HCT116 (cell line): ENCODE data around the gene PITPNC1. TPM values are rescaled to one million over a fixed set of nuclear protein-coding genes. Genes with fewer than 3 reads are reported as not detected.

Experiments used
- ATAC-seq: fragments of 200-7000 bp; cut with Tn5 transposase; 2 replicates; pipeline ENCODE4 v1.9.1; 2020; ENCODE audit warnings: mild to moderate bottlenecking, moderate library complexity
- BruUV-seq: library from RNA; stranded (reverse); fragments of 400-500 nt; replicated peaks from 2 replicates; lab custom pipeline; 2021; lab: Mats Ljungman, UMichigan
- CTCF ChIA-PET: fragments of 300-600 bp; sonication (Branson Sonifier 250); formaldehyde crosslinking; loops from one replicate; lab custom pipeline; 2021; ENCODE audit warnings: antibody characterized with exemption; lab: Charles Lee
- POLR2A ChIA-PET: fragments of 300-600, 350-600 bp; sonication (Branson Sonifier 250); formaldehyde crosslinking; loops from one replicate; lab custom pipeline; 2021; ENCODE audit warnings: antibody characterized with exemption; lab: Charles Lee
- RAD21 ChIA-PET, 2 experiments: fragments of 300-600 bp; sonication (Branson Sonifier 250); formaldehyde crosslinking; loops; one replicate each; lab custom pipeline; 2023; ENCODE audit warnings: low total read pairs in 2 of 2; ENCODE audit not compliant: uncharacterized antibody in 2 of 2, unreplicated experiment in 2 of 2, low non-redundant PET in 1 of 2; lab: Charles Lee
- DNase-seq: peaks from one replicate; pipeline ENCODE4 v3.0.0-alpha.2; 2010; ENCODE audit warnings: low read depth, low spot score
- H2AFZ ChIP-seq: fragments of 200-600 bp; shearing (Covaris generic), sonication (generic); 2 replicates; pipeline ENCODE4 v1.6.1; 2017; ENCODE audit warnings: low read depth, mixed run types, mixed read lengths, antibody characterized with exemption, low read length; ENCODE audit not compliant: poor library complexity, severe bottlenecking
- H3K27ac ChIP-seq: 2 replicates; pipeline ENCODE4 v1.5.1; 2012; ENCODE audit warnings: low read depth, low read length
- H3K27me3 ChIP-seq: fragments of 200-600 bp; sonication (generic); 2 replicates; pipeline ENCODE4 v1.6.1; 2016; ENCODE audit warnings: mixed run types, low read length, mixed read lengths; ENCODE audit not compliant: insufficient read depth
- H3K36me3 ChIP-seq, 2 experiments: fragments of 200-500 bp in 1 of 2; fragments of 200-600 bp in 1 of 2; sonication (Bioruptor generic) in 1 of 2; sonication (generic) in 1 of 2; 2 replicates each; pipeline versions ENCODE4 v1.5.1 to v1.6.1; 2014 to 2016; ENCODE audit warnings: low read length in 2 of 2, inconsistent platforms in 1 of 2, mixed read lengths in 1 of 2, mixed run types in 1 of 2; ENCODE audit not compliant: insufficient read depth in 2 of 2, control insufficient read depth in 1 of 2
- H3K4me1 ChIP-seq, 2 experiments: fragments of 200-600 bp in 1 of 2; sonication (generic) in 1 of 2; 2 replicates each; pipeline versions ENCODE4 v1.5.1 to v1.6.1; 2012 to 2017; ENCODE audit warnings: low read length in 2 of 2, inconsistent platforms in 1 of 2, mild to moderate bottlenecking in 1 of 2, mixed read lengths in 1 of 2, mixed run types in 1 of 2, moderate library complexity in 1 of 2; ENCODE audit not compliant: insufficient read depth in 2 of 2, control insufficient read depth in 1 of 2
- H3K4me2 ChIP-seq: fragments of 200-600 bp; sonication (generic); 2 replicates; pipeline ENCODE4 v1.6.1; 2017; ENCODE audit warnings: mixed run types, low read length, mixed read lengths
- H3K4me3 ChIP-seq, 2 experiments: fragments of 200-600 bp in 1 of 2; sonication (generic) in 1 of 2; replicated peaks in 1 of 2; 2 replicates each; pipeline ENCODE4 v1.5.1; 2011 to 2016; ENCODE audit warnings: low read length in 2 of 2, control low read depth in 1 of 2, low read depth in 1 of 2, mild to moderate bottlenecking in 1 of 2, mixed read lengths in 1 of 2, mixed run types in 1 of 2
- H3K79me2 ChIP-seq: fragments of 200-600 bp; sonication (generic); 2 replicates; pipeline ENCODE4 v1.6.1; 2017; ENCODE audit warnings: mild to moderate bottlenecking, mixed run types, low read length, moderate library complexity, mixed read lengths; ENCODE audit not compliant: insufficient read depth
- H3K9ac ChIP-seq: fragments of 200-600 bp; sonication (generic); 2 replicates; pipeline ENCODE4 v1.6.1; 2016; ENCODE audit warnings: low read length, mixed read lengths
- H3K9me2 ChIP-seq: fragments of 200-600 bp; sonication (generic), shearing (Covaris generic); 2 replicates; pipeline ENCODE4 v1.6.1; 2017; ENCODE audit warnings: mixed run types, mild to moderate bottlenecking, moderate library complexity; ENCODE audit not compliant: insufficient read depth
- H3K9me3 ChIP-seq, 2 experiments: fragments of 200-500 bp in 1 of 2; fragments of 200-600 bp in 1 of 2; sonication (Bioruptor generic) in 1 of 2; sonication (generic) in 1 of 2; 2 replicates each; pipeline ENCODE4 v1.6.1; 2014 to 2017; ENCODE audit warnings: low read length in 2 of 2, mixed read lengths in 2 of 2, inconsistent platforms in 1 of 2, low read depth in 1 of 2, mild to moderate bottlenecking in 1 of 2, mixed run types in 1 of 2, moderate library complexity in 1 of 2; ENCODE audit not compliant: control insufficient read depth in 1 of 2, insufficient read depth in 1 of 2
- H4K20me1 ChIP-seq: fragments of 200-600 bp; sonication (generic), shearing (Covaris generic); 2 replicates; pipeline ENCODE4 v1.6.1; 2017; ENCODE audit warnings: mixed run types, mild to moderate bottlenecking, moderate library complexity; ENCODE audit not compliant: insufficient read depth
- CEBPB ChIP-seq: IDR thresholded peaks from 2 replicates; pipeline ENCODE4 v1.6.1; 2012; ENCODE audit warnings: low read depth
- EGR1 ChIP-seq: IDR thresholded peaks from 2 replicates; pipeline ENCODE4 v1.6.1; 2012; ENCODE audit warnings: low read depth
- ELF1 ChIP-seq: IDR thresholded peaks from 2 replicates; pipeline ENCODE4 v1.6.1; 2012; ENCODE audit warnings: low read depth, borderline replicate concordance
- EZH2 ChIP-seq: fragments of 200-600 bp; sonication (generic); IDR thresholded peaks from 2 replicates; pipeline ENCODE4 v1.6.1; 2017; ENCODE audit warnings: antibody characterized with exemption, mixed run types
- EZH2phosphoT487 ChIP-seq: fragments of 200-600 bp; IDR thresholded peaks from 2 replicates; pipeline ENCODE4 v1.6.1; 2018; ENCODE audit warnings: antibody characterized with exemption, borderline replicate concordance
- JUND ChIP-seq: IDR thresholded peaks from 2 replicates; pipeline ENCODE4 v1.6.1; 2012
- POLR2A ChIP-seq: IDR thresholded peaks from 2 replicates; pipeline ENCODE4 v1.7.0; 2011; ENCODE audit warnings: borderline replicate concordance; ENCODE audit not compliant: insufficient read depth, insufficient read length; ENCODE audit errors: extremely low read depth
- POLR2AphosphoS5 ChIP-seq: IDR thresholded peaks from 2 replicates; pipeline ENCODE4 v1.6.1; 2011; ENCODE audit warnings: mild to moderate bottlenecking, low read depth, low read length, moderate library complexity
- RAD21 ChIP-seq: IDR thresholded peaks from 2 replicates; pipeline ENCODE4 v1.6.1; 2012; ENCODE audit warnings: low read depth, mild to moderate bottlenecking
- SP1 ChIP-seq: IDR thresholded peaks from 2 replicates; pipeline ENCODE4 v1.6.1; 2012; ENCODE audit warnings: low read depth
- SRF ChIP-seq: IDR thresholded peaks from 2 replicates; pipeline ENCODE4 v1.6.1; 2012; ENCODE audit warnings: low read depth
- YY1 ChIP-seq: IDR thresholded peaks from 2 replicates; pipeline ENCODE4 v1.6.1; 2011; ENCODE audit warnings: low read length, low read depth, moderate library complexity, mild to moderate bottlenecking; ENCODE audit not compliant: insufficient replicate concordance; ENCODE audit errors: extremely low read depth
- intact Hi-C: fragments of 100-400 bp; cut with micrococcal nuclease; formaldehyde crosslinking; loops from 2 replicates; pipeline ENCODE4 v1.10.0; 2022
- total RNA-seq: library from RNA; stranded (reverse); gene quantifications from one replicate; pipeline ENCODE4 v1.2.1, GENCODE V29; 2021; ENCODE audit not compliant: unreplicated experiment
- TF ChIP-seq, protein P1 (sequence below), 3 experiments: fragments of 200-600 bp in 1 of 3; sonication (generic) in 1 of 3; IDR thresholded peaks in 2 of 3; conservative IDR thresholded peaks in 1 of 3; 2 replicates each; pipeline ENCODE4 v1.5.1; 2012 to 2017; ENCODE audit warnings: low read depth in 2 of 3, low read length in 2 of 3, antibody characterized with exemption in 1 of 3, borderline replicate concordance in 1 of 3, control low read depth in 1 of 3, mild to moderate bottlenecking in 1 of 3, mixed read lengths in 1 of 3, mixed run types in 1 of 3, moderate library complexity in 1 of 3; ENCODE audit not compliant: insufficient read depth in 1 of 3

The PITPNC1 gene
- total RNA-seq, 1 experiment from 2014 or later = 41.9 TPM

DNA sequence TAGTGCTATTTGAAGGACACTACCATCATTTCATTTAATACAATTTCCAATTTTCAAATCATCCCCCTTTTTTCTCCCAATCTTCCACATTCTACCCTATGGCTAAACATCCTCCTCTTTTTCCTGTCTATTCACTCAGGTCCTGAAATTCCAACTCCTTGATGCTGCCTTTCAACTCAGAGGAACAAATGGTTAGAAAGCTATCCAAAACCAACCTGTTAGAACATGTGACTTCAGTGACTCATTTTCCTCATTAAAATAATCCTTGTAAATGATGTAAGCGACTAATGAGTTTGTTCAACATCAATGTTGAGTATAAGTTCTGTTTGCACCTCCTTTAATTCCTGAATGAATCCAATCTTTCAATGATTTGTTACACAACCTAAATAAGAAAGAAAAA, 16.2 kb upstream of the PITPNC1 start:
- Histone ChIP-seq H3K4me2 (no peak overlapping the region), H3K27ac (no peak overlapping the region), H3K9me2 (no peaks in the 10 kb centered on the region), H3K9me3 (no peaks in the 10 kb centered on the region), H3K79me2 (peaks cover 98% of the 10 kb centered on the region), H3K9ac (no peak overlapping the region), H3K4me1 (peaks cover 7 to 14% of the 10 kb centered on the region in 2 experiments; a peak in 3 of 4 replicates), H3K27me3 (no peaks in the 10 kb centered on the region), H2AFZ (no peak overlapping the region), H3K4me3 (no peak overlapping the region), H3K36me3 (peaks cover 32 to 53% of the 10 kb centered on the region in 2 experiments), H4K20me1 (peaks cover 56% of the 10 kb centered on the region)
- BruUV-seq = no TSS peak
- ATAC-seq (no peak), DNase-seq (no peak)
- intact Hi-C loops = loop anchor here (10.0 kb wide), 1 partner anchor 646 kb away; no protein-coding TSS in a partner anchor
- RAD21 ChIA-PET = no interaction called here
- POLR2A ChIA-PET = no interaction called here
- no peak for TF ChIP-seq POLR2A
- no peak for TF ChIP-seq RAD21
- no peak for TF ChIP-seq JUND
- TF ChIP-seq POLR2AphosphoS5 = no peak
- no peak for TF ChIP-seq SRF
- no peak for TF ChIP-seq CEBPB
- no peak for TF ChIP-seq SP1
- TF ChIP-seq EGR1 = no peak
- no peak for TF ChIP-seq YY1
- no peak for TF ChIP-seq EZH2phosphoT487
- TF ChIP-seq ELF1 = no peak
- TF ChIP-seq, protein P1, sequence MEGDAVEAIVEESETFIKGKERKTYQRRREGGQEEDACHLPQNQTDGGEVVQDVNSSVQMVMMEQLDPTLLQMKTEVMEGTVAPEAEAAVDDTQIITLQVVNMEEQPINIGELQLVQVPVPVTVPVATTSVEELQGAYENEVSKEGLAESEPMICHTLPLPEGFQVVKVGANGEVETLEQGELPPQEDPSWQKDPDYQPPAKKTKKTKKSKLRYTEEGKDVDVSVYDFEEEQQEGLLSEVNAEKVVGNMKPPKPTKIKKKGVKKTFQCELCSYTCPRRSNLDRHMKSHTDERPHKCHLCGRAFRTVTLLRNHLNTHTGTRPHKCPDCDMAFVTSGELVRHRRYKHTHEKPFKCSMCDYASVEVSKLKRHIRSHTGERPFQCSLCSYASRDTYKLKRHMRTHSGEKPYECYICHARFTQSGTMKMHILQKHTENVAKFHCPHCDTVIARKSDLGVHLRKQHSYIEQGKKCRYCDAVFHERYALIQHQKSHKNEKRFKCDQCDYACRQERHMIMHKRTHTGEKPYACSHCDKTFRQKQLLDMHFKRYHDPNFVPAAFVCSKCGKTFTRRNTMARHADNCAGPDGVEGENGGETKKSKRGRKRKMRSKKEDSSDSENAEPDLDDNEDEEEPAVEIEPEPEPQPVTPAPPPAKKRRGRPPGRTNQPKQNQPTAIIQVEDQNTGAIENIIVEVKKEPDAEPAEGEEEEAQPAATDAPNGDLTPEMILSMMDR (IDR thresholded peaks at IDR 0.05 in 2 of 3, conservative IDR thresholded peaks at IDR 0.05 in 1 of 3; ENCODE audit: borderline replicate concordance in 1 of 3, insufficient read depth in 1 of 3, low read depth in 2 of 3, low read length in 2 of 3) = no peak
- no peak for TF ChIP-seq EZH2
- CTCF ChIA-PET = interaction anchor here (1.8 to 2.3 kb wide), 2 partner anchors 14 to 88 kb away, joined by 4 to 11 read pairs; no protein-coding TSS in a partner anchor
